Measurements from ENCODE around the gene CACNB2. TPM values are rescaled to one million over a fixed set of nuclear protein-coding genes. Genes with fewer than 3 reads are reported as not detected.

The CACNB2 gene
- total RNA-seq, 2 donors from 2014 or later: 4.5 to 56.7 TPM

GRCh38 chr10:18332048-18332447, 191.8 kb downstream of the CACNB2 start:
- DNase-seq (ENCODE audit: low spot score): no peak
- Histone ChIP-seq H3K4me1 (ENCODE audit: control insufficient read depth in 1 of 2, low read depth in 2 of 2) (peaks cover 5 to 24% of the 10 kb centered on the region in 2 donors), H3K36me3 (no peaks in the 10 kb centered on the region), H3K27me3 (replicated peaks; ENCODE audit: insufficient read depth) (no peaks in the 10 kb centered on the region), H3K9me3 (no peaks in the 10 kb centered on the region), H3K27ac (no peak overlapping the region), H3K4me3 (no peak overlapping the region)
- no peak for ATAC-seq (ENCODE audit: insufficient number of reproducible peaks, low FRiP score, low read depth)
- TF ChIP-seq CTCF (IDR thresholded peaks at IDR 0.05): no peak

- Histone ChIP-seq H3K9me3 (no peaks in the 10 kb centered on the region), H3K4me3 (no peak overlapping the region), H3K4me1 (ENCODE audit: control insufficient read depth in 1 of 2, low read depth in 2 of 2) (peaks cover 5 to 24% of the 10 kb centered on the region in 2 donors), H3K36me3 (no peaks in the 10 kb centered on the region), H3K27ac (no peak overlapping the region), H3K27me3 (replicated peaks; ENCODE audit: insufficient read depth) (no peaks in the 10 kb centered on the region)
- TF ChIP-seq CTCF (IDR thresholded peaks at IDR 0.05): no peak
- no peak for DNase-seq (ENCODE audit: low spot score)
- ATAC-seq (ENCODE audit: insufficient number of reproducible peaks, low FRiP score, low read depth): no peak
Measured at GRCh38 chr10:18332484-18332883, 192.3 kb downstream of the CACNB2 start.

GRCh38 chr10:18333621-18334020, 193.4 kb downstream of the CACNB2 start:
- peak overlapping the region; percentile 62 for H3K4me3 ChIP-seq
- H3K27ac ChIP-seq: peak overlapping the region; percentile 16 to 57
- no peaks in the 10 kb centered on the region for H3K9me3 ChIP-seq
- DNase-seq (ENCODE audit: low spot score) (no peak), ATAC-seq (ENCODE audit: insufficient number of reproducible peaks, low FRiP score, low read depth) (no peak)
- no peaks in the 10 kb centered on the region for H3K36me3 ChIP-seq
- peaks cover 5 to 24% of the 10 kb centered on the region in 2 donors for H3K4me1 ChIP-seq (ENCODE audit: control insufficient read depth in 1 of 2, low read depth in 2 of 2)
- no peaks in the 10 kb centered on the region for H3K27me3 ChIP-seq (replicated peaks; ENCODE audit: insufficient read depth)
- no peak for TF ChIP-seq CTCF (IDR thresholded peaks at IDR 0.05)

- H3K9me3 ChIP-seq: no peaks in the 10 kb centered on the region
- no peaks in the 10 kb centered on the region for H3K36me3 ChIP-seq
- no peak for TF ChIP-seq CTCF (IDR thresholded peaks at IDR 0.05)
- ATAC-seq (ENCODE audit: insufficient number of reproducible peaks, low FRiP score, low read depth) (no peak), DNase-seq (ENCODE audit: low spot score) (no peak)
- peak overlapping the region; percentile 16 to 57 for H3K27ac ChIP-seq
- peak overlapping the region; percentile 62 for H3K4me3 ChIP-seq
- H3K27me3 ChIP-seq (replicated peaks; ENCODE audit: insufficient read depth): no peaks in the 10 kb centered on the region
- H3K4me1 ChIP-seq (ENCODE audit: control insufficient read depth in 1 of 2, low read depth in 2 of 2): peaks cover 5 to 24% of the 10 kb centered on the region in 2 donors
Measured at GRCh38 chr10:18334116-18334867, 194.1 kb downstream of the CACNB2 start.

GRCh38 chr10:18340496-18341051, 200.3 kb downstream of the CACNB2 start:
- H3K4me1 ChIP-seq (ENCODE audit: control insufficient read depth in 1 of 2, low read depth in 2 of 2): peaks cover 0 to 25% of the 10 kb centered on the region in 2 donors
- TF ChIP-seq CTCF (IDR thresholded peaks at IDR 0.05): no peak
- H3K27me3 ChIP-seq (replicated peaks; ENCODE audit: insufficient read depth): no peaks in the 10 kb centered on the region
- peak overlapping the region; percentile 69 for H3K4me3 ChIP-seq
- no peak for DNase-seq (ENCODE audit: low spot score)
- ATAC-seq (ENCODE audit: insufficient number of reproducible peaks, low FRiP score, low read depth): no peak
- H3K9me3 ChIP-seq: no peaks in the 10 kb centered on the region
- H3K27ac ChIP-seq: peak overlapping the region; percentile 33 to 41
- no peaks in the 10 kb centered on the region for H3K36me3 ChIP-seq
